Stimulated activated CD8-positive, alpha-beta memory T cell treated with anti-CD3 and anti-CD28 coated beads, Interleukin-15, amount 100 ng/mL, for 48 hours (primary cell): ENCODE data around the gene SEC24B.
"Not testable (repeated sequence)": the region's sequence is repeated elsewhere in the genome, so short reads cannot be mapped to it uniquely, and the experiment has no call there.

Source experiments
- DNase-seq, 2 donors: peaks; one replicate each; pipeline ENCODE4 v3.0.0-alpha.2; 2020; ENCODE audit warnings: low read depth in 2 of 2

The SEC24B gene

DNA sequence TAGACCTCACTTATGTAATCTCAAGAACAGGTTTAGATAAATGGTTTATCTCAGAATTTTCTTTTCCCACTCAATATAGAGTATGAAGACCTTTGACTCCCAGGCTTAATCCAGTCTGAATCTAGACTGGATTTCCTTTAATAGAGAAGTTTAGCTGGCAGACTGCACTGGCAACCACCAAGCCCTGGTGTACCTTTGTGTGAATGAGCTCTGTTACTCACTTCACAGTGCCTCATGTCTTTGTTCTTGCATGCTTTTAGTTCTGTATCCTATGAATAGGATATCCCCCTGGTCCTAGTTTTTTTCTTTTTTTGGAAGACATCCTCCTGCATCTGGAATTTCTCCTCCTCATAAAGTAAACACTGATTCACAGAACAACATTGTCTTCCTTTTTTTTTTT, 73.3 kb downstream of the SEC24B start:
- no peak for DNase-seq

DNA sequence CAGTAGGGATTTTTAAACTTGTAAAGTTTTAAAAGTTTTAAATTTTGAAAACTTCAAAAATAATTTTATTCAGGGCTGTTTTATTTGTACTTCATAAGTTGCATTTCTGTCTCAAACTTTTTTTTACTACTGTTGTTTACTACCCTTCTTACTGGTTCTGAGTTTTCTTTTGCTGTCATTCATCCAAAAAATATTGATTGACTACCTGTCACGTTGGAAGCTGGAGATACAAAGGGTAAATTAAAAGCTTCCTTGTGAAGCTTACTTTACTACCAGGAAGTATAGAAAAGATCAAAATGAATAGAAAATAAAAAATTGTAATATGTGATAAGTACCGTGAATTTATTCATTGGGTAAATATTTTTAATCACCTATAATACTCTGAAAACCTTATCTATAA, 77.1 kb downstream of the SEC24B start:
- no peak for DNase-seq

DNA sequence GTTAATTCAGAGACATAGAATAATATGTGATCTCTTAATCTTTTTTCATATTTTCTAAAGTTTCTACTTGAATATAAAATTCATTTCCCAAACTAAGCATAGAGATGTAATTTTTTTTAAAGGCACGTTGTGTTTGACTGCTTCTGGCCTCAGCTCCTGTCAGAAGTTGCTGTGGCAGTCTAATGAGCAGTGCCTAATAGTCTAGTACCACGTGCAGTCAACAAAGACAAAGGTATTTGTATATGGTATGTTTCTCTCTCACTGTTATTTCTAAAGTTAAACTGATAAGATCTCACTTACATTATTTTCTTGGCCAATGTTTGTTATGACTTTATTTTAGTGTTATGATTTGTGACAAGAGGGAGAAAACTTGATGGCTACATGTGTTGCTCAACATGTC, 77.8 kb downstream of the SEC24B start:
- no peak for DNase-seq

DNA sequence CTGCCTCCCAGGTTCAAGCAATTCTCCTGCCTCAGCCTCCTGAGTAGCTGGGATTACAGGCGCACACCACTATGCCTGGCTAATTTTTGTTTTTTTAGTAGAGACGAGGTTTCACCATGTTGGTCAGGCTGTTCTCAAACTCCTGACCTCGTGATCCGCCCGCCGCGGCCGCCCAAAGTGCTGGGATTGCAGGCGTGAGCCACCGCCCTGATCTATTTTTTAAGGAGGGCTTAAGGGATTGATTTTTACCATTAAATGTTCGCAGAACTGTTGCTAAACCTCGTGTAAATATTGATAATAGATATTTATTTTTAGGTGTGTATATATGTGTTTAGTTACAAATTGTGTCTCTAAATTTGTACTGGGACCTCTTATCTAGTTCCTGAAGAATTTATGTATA, 79.8 kb downstream of the SEC24B start:
- DNase-seq: not testable (repeated sequence)

GRCh38 chr4:109532182-109532581, 98.6 kb downstream of the SEC24B start:
- no peak for DNase-seq

GRCh38 chr4:109545401-109545800, 111.8 kb downstream of the SEC24B start:
- no peak for DNase-seq

GRCh38 chr4:109547394-109547793, 113.8 kb downstream of the SEC24B start:
- no peak for DNase-seq

DNA sequence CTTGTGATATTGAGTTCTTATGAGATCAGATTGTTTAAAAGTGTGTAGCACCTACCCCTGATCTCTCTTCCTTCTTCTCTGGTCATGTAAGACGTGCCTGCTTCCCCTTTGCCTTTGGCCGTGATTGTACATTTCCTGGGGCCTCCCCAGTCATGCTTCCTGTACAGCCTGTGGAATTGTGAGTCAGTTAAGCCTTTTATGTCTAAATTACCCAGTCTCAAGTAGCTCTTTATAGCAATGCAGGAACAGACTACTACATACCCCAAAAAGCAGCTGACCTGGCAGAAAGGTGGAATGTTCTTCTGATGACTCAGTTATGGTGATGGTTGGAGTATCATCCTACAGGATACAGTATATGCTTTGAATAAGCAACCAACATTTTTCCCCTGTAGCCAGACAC, 115.0 kb downstream of the SEC24B start:
- DNase-seq: no peak

DNA sequence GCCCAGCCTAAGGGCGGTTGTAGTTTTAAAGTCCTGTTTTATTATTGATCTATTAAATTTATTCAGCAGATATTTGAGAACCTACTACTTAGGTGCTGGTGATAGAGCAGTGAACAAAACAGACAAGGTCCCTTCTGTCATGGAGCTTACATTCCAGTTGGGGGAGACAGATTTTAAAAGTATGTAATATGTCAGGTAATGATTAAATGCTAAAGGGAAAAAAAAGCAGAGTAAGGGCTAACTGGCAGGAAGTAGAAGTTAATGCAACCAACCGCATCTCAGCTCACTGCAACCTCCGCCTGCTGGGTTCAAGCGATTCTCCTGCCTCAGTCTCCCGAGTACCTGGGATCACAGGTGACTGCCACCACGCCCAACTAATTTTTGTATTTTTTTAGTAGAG, 118.6 kb downstream of the SEC24B start:
- no peak for DNase-seq

- no peak for DNase-seq
Measured at GRCh38 chr4:109553130-109553529, 119.5 kb downstream of the SEC24B start.

DNA sequence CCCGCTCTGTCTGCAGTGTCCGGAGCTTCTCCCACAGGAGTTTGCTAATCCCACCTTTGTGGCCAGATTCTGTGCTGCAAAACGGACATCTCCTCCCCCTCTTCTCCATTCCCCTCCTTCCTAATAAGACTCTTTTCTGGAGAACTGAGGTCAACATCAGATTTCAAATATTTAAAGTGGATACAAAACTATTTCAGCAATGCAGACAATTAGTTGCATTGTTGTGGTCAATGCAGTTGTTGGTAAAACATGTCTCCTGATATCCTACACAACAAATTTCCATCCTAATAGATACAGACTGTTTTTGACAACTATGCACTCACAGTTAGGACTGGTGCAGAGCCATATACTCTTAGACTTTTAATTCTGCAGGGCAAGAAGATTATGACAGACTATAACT, 121.4 kb downstream of the SEC24B start:
- no peak for DNase-seq

DNA sequence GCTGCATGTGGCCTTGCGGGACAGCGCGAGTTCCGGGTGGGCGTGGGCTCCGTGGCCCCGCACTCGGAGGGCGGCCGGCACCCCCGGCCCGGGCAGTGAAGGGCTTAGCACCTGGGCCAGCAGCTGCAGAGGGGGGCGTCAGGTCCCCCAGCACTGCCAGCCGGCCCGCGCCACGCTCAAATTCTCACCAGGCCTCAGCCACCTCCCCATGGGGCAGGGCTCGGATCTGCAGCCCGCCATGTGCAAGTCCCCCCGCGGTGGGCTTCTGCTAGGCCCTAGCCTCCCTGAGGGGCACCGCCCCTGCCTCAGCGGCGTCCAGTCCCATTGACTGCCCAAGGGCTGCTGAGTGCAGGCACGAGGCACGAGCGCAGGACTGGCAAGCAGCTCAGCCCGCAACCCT, 123.8 kb downstream of the SEC24B start:
- DNase-seq: no peak

- DNase-seq: not testable (repeated sequence)
Measured at GRCh38 chr4:109558095-109558494, 124.5 kb downstream of the SEC24B start.

DNA sequence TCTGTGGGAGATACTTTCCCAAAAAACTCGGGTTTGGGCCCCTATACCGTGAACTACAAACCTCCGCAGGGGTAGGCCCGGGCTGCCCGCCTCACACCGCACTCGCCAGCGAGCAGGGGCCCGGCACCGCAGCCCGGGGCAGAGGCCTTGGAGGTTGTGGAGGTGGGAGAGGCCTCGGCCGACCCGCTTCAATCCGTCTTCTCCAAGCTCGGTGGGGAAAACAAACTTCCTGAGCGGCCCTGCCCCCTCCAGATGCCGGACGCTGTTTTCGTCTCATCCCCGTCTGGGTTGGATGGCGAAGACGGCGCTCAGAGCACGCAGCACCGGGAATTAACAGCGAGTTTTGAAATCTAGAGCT, 126.0 kb downstream of the SEC24B start:
- no peak for DNase-seq

GRCh38 chr4:109559983-109560686, 126.5 kb downstream of the SEC24B start, which contains the start of gene MCUB:
Gene MCUB (plus strand): TSS chr4:109560246. CDS start chr4:109560338, 92 bp downstream.
- DNase-seq: peak; percentile 88 to 90

DNA sequence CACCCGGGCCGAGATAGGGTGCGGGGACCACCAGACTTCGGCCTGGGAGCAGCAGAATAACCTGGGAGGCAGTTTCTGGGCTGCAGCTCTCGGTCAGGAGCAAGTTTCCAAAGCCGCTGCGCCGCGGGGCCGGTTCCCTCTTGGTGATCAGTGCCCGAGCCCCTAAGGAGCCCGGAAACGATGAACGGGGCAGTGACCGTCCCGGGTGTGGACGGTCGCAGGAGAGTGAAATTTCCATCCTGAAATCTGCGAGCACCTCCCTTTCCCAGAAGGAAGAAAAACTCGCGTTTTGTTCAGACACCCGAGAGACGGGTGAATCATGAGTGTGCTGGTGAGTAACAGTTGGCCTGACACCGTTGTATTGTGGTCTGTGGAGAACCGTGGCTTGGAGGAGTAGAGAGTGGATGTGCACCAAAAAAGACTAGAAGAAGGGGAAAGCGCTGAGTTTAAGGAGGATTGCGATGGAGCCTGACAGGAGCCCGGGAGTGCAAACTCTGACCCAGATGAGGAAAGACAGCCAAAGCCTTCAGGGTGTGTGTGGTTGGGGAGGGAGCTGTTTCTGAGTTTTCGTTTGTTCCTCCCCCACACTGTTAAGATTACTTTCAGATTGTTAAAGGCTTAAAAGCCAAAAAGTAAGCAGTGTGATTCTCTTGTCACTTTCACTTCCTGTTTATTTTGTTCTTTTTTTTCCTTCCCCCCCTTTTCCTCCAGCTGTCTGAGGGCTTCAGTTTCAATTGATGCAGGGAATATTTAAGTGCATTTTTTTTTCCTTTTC, 127.3 kb downstream of the SEC24B start:
- DNase-seq: peak; percentile 29 to 49

DNA sequence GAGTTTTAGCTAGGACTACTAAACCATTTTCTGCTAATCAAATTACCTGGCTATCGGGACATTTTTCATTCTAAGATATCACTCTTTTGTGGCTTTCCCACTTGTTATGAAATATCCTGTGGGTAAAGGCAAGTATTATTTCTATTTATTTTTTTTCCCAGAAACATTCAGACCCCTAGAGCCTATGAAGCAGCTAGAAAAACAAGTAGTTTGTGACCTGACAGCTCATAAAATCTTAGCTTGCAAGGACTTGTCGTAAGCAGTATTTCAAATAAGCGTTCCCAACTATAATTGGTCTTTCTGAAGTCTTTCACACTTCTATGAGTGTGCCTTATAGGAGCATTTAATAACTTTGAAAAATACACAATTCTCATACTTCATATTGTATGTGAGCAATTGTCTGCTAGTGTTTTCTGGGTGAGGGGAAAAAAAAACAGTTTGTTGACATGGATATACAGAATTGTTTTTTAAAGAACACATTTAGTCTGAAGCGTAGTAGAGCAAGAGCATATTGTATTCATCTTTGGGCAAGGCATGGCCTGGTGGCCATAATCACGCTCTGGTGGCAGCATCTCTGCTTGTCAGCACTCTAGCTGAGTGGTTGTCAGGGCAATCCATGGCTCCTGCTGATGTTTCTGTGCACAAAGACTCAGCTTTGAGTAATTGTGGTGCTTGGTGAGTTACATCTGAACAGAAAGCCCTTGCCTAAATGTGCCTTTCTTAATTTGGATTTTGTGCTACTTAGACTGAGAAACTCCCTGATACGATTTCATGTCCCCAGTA, 129.0 kb downstream of the SEC24B start:
- DNase-seq: no peak

GRCh38 chr4:109571494-109571893, 137.9 kb downstream of the SEC24B start:
- DNase-seq: no peak

DNA sequence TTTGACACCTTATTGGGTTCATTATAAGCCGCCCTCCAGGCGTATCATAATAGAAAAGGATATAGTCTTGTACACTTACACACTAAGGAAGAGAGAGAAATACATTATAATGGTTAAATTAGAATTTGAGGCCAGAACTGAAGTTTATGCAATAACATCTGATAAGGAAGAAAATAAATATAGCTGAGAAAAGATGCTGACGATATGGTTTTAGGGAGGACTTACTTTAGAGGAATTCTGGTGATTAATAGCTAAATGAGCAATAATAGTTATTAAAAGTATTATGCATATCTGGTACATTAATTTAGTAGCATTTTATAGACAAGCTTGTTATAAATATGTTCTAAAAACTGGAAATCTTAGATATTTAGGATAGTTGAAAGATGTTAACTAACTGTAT, 138.5 kb downstream of the SEC24B start:
- DNase-seq: no peak

DNA sequence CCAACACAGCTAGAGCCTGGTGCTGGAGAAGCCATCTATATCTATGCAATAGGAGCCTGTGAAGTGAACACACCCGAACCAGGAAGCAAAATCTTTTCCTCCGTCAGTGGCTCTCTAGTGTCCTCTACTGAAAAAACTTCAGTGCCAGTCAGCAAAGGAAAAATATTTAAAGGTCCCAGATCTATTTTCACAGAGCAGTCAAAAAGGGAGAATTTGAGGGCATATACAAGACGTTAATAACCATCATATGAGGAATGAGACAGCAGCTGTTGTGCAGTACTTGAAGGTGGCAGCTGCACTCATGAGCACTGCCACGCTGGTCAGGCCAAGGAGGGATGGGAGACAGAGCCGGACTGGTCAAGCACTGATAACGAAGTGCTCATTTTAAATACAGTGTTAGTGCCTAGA, 140.8 kb downstream of the SEC24B start:
- DNase-seq: no peak

GRCh38 chr4:109574931-109575804, 141.6 kb downstream of the SEC24B start:
- no peak for DNase-seq

DNA sequence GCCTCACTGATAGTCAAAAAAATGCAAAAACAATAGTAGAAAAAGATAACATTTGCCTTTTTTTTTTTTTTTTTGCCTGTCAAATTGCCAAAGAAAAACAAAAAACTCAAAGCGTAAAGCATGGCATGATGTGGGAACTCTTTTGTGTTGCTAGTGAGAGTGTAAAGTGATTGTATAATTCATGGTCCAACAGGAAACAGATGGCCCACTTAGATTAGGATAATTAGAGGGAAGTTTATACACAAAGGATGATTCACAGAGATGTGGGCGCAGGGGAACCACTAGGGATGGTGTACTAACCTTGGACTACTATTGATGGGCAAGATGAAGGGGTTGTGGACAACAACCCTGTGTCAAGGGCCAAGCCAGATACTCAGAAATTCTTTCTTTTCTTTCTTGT, 142.8 kb downstream of the SEC24B start:
- no peak for DNase-seq
